ENCODE data around the gene FZR1. TPM values are rescaled to one million over a fixed set of nuclear protein-coding genes. Genes with fewer than 3 reads are reported as not detected.

FZR1 gene
- total and polyA plus RNA-seq, 9 of the 15 experiments (the other 6 are each of a cell fraction or from before 2014, with no cell fraction given): 0.18 to 48.0 (median 22.2) TPM

DNA sequence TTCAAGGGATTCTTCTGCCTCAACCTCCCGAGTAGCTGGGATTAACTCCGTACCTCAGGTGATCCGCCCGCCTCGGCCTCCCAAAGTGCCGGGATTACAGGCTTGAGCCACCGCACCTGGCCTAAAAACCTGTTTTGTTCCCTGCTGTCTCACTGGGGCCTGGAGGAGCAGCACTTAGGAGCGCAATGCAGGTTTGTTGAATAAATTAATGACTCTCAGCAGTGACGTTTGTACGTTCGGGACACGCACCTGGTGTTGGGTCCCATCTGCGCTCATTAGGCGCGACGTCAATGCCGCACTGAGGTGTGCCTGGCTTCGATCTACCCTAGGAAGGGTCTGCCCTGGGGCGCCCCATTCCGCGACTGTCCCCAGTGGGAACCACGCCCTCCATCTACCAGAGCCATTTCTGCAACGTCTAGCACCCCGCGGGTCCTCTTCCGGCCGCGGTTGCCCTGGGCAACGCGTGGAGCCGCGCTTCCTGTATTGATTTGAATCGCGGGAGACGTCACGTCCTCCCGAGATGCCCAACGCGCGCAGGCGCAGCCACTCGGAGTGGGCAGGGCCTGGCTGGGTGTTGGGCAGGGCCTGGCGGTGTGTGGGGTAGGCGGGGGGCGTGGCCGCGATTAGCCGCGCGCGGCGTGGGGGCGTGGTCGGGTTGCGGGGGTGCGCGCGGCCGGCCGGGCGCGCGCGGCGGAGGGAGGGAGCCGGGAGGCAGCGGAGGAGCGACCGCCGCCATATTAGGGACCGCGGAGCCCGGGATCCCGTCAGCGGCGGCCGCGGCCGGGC is at the start of gene FZR1 (continued):
- TF ChIP-seq ELF2 (CRISPR knock-in tag; IDR thresholded peaks at IDR 0.05): peak; percentile 96
- peak; percentile 94 for TF ChIP-seq ETV5 (CRISPR knock-in tag; IDR thresholded peaks at IDR 0.05; ENCODE audit: low read depth)
- peak; percentile 52 for TF ChIP-seq DPF2 (IDR thresholded peaks at IDR 0.05)
- peak; percentile 65 for TF ChIP-seq HMGN3 (IDR thresholded peaks at IDR 0.05; ENCODE audit: borderline replicate concordance, extremely low read depth, insufficient read length, low read depth, low read length)
- no peak for TF ChIP-seq ZNF780A (CRISPR knock-in tag; IDR thresholded peaks at IDR 0.05)
- 0 out of 2 replicates have a peak, but pooled peaks have one; percentile 19 for TF ChIP-seq SMARCA5 (IDR thresholded peaks at IDR 0.05)
- TF ChIP-seq ZBTB7A (IDR thresholded peaks at IDR 0.05; ENCODE audit: borderline replicate concordance, control insufficient read depth, low read depth, low read length): peak; percentile 41; the same call in 1 of the 2 replicates
- TF ChIP-seq ELF1 (tag; IDR thresholded peaks at IDR 0.05): peak; percentile 99
- peak; percentile 41; the same call in 1 of the 2 replicates for TF ChIP-seq SIN3B (IDR thresholded peaks at IDR 0.05; ENCODE audit: low read depth)
- TF ChIP-seq CREB1 (IDR thresholded peaks at IDR 0.05): peak; percentile 95
- TF ChIP-seq CREB1 (CRISPR knock-in tag; IDR thresholded peaks at IDR 0.05): peak; percentile 95
- TF ChIP-seq, protein P1, sequence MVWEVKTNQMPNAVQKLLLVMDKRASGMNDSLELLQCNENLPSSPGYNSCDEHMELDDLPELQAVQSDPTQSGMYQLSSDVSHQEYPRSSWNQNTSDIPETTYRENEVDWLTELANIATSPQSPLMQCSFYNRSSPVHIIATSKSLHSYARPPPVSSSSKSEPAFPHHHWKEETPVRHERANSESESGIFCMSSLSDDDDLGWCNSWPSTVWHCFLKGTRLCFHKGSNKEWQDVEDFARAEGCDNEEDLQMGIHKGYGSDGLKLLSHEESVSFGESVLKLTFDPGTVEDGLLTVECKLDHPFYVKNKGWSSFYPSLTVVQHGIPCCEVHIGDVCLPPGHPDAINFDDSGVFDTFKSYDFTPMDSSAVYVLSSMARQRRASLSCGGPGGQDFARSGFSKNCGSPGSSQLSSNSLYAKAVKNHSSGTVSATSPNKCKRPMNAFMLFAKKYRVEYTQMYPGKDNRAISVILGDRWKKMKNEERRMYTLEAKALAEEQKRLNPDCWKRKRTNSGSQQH (CRISPR knock-in tag; IDR thresholded peaks at IDR 0.05): no peak
- 0 out of 4 replicates have a peak, but pooled peaks of 1 of the 2 experiments have one; percentile 15 for TF ChIP-seq RCOR1 (IDR thresholded peaks at IDR 0.05; ENCODE audit: borderline replicate concordance in 1 of 2, low read depth in 2 of 2, low read length in 2 of 2)
- TF ChIP-seq, protein P2, sequence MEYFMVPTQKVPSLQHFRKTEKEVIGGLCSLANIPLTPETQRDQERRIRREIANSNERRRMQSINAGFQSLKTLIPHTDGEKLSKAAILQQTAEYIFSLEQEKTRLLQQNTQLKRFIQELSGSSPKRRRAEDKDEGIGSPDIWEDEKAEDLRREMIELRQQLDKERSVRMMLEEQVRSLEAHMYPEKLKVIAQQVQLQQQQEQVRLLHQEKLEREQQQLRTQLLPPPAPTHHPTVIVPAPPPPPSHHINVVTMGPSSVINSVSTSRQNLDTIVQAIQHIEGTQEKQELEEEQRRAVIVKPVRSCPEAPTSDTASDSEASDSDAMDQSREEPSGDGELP (CRISPR knock-in tag; IDR thresholded peaks at IDR 0.05; ENCODE audit: borderline replicate concordance): peak; percentile 79; the same call in 1 of the 2 replicates
- no peak for TF ChIP-seq THRAP3 (IDR thresholded peaks at IDR 0.05; ENCODE audit: borderline replicate concordance)
- TF ChIP-seq YBX1 (IDR thresholded peaks at IDR 0.05): no peak
- TF ChIP-seq, protein P3, sequence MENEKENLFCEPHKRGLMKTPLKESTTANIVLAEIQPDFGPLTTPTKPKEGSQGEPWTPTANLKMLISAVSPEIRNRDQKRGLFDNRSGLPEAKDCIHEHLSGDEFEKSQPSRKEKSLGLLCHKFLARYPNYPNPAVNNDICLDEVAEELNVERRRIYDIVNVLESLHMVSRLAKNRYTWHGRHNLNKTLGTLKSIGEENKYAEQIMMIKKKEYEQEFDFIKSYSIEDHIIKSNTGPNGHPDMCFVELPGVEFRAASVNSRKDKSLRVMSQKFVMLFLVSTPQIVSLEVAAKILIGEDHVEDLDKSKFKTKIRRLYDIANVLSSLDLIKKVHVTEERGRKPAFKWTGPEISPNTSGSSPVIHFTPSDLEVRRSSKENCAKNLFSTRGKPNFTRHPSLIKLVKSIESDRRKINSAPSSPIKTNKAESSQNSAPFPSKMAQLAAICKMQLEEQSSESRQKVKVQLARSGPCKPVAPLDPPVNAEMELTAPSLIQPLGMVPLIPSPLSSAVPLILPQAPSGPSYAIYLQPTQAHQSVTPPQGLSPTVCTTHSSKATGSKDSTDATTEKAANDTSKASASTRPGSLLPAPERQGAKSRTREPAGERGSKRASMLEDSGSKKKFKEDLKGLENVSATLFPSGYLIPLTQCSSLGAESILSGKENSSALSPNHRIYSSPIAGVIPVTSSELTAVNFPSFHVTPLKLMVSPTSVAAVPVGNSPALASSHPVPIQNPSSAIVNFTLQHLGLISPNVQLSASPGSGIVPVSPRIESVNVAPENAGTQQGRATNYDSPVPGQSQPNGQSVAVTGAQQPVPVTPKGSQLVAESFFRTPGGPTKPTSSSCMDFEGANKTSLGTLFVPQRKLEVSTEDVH (IDR thresholded peaks at IDR 0.05; ENCODE audit: low read depth, partially characterized antibody): peak; percentile 82
- TF ChIP-seq SPI1 (IDR thresholded peaks at IDR 0.05; ENCODE audit: borderline replicate concordance, low read depth, low read length): peak; percentile 76
- TF ChIP-seq, protein P4, sequence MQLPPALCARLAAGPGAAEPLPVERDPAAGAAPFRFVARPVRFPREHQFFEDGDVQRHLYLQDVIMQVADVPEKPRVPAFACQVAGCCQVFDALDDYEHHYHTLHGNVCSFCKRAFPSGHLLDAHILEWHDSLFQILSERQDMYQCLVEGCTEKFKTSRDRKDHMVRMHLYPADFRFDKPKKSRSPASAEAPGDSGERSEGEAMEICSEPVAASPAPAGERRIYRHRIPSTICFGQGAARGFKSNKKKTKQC (CRISPR knock-in tag; IDR thresholded peaks at IDR 0.05): peak; percentile 59; the same call in 1 of the 2 replicates
- peak; percentile 60; the same call in 1 of the 2 replicates for TF ChIP-seq ELF4 (CRISPR knock-in tag; IDR thresholded peaks at IDR 0.05)
